Activated T-helper 1 cell treated with anti-CD3 and anti-CD28 coated beads, Interleukin-12 subunit alpha, Interleukin-12 subunit beta, Interleukin-2, Interleukin-4 antibody, amounts not matched to agents 30 ng/mL and 10 ng/mL and 1 ng/mL, durations not matched to agents 14 hours and 24 hours and 36 hours (primary cell): Measurements from ENCODE around the gene PPP1R8. TPM values are rescaled to one million over a fixed set of nuclear protein-coding genes. Genes with fewer than 3 reads are reported as not detected.

Experiments used
- DNase-seq: peaks from one replicate; pipeline ENCODE4 v3.0.0; 2021; ENCODE audit warnings: low spot score
- H3K27ac Mint-ChIP-seq: one replicate; pipeline ENCODE4 v1.8.0; 2021; ENCODE audit warnings: mild to moderate bottlenecking, mixed read lengths
- H3K27me3 Mint-ChIP-seq: one replicate; pipeline ENCODE4 v1.8.0; 2022; ENCODE audit warnings: mild to moderate bottlenecking, moderate library complexity, mixed read lengths; ENCODE audit not compliant: insufficient read depth
- H3K36me3 Mint-ChIP-seq: one replicate; pipeline ENCODE4 v1.8.0; 2021; ENCODE audit warnings: low read depth, mixed read lengths
- H3K4me1 Mint-ChIP-seq: one replicate; pipeline ENCODE4 v1.8.0; 2021; ENCODE audit warnings: low read depth, mixed read lengths
- H3K4me3 Mint-ChIP-seq: one replicate; pipeline ENCODE4 v1.8.0; 2021; ENCODE audit warnings: mild to moderate bottlenecking, moderate library complexity, mixed read lengths
- H3K9me3 Mint-ChIP-seq: one replicate; pipeline ENCODE4 v1.8.0; 2021; ENCODE audit warnings: mixed read lengths
- intact Hi-C: fragments of 100-400 bp; cut with micrococcal nuclease; formaldehyde crosslinking; loops from one replicate; pipeline ENCODE4 v1.15.1; 2024
- total RNA-seq: library from RNA; stranded (reverse); gene quantifications from 2 replicates; pipeline ENCODE4 v1.2.3, GENCODE V29; 2022

Gene PPP1R8
- total RNA-seq, 1 donor from 2014 or later, result 84.1 TPM

GRCh38 chr1:27882543-27882903 is 51.9 kb downstream of the PPP1R8 start:
- Mint-ChIP-seq H3K27me3 (no peaks in the 10 kb centered on the region), H3K4me3 (no peak overlapping the region), H3K9me3 (no peaks in the 10 kb centered on the region), H3K36me3 (peaks cover 62% of the 10 kb centered on the region), H3K4me1 (peaks cover 66% of the 10 kb centered on the region), H3K27ac (no peak overlapping the region)
- intact Hi-C loops, result no loop called here
- DNase-seq, result no peak

- Mint-ChIP-seq H3K36me3 (peaks cover 62% of the 10 kb centered on the region), H3K9me3 (no peaks in the 10 kb centered on the region), H3K27ac (peak overlapping the region; percentile 61), H3K4me1 (peaks cover 59% of the 10 kb centered on the region), H3K4me3 (no peak overlapping the region), H3K27me3 (no peaks in the 10 kb centered on the region)
- DNase-seq, result no peak
- intact Hi-C loops, result no loop called here
Measured at GRCh38 chr1:27883536-27883935, 53.0 kb downstream of the PPP1R8 start.

DNA sequence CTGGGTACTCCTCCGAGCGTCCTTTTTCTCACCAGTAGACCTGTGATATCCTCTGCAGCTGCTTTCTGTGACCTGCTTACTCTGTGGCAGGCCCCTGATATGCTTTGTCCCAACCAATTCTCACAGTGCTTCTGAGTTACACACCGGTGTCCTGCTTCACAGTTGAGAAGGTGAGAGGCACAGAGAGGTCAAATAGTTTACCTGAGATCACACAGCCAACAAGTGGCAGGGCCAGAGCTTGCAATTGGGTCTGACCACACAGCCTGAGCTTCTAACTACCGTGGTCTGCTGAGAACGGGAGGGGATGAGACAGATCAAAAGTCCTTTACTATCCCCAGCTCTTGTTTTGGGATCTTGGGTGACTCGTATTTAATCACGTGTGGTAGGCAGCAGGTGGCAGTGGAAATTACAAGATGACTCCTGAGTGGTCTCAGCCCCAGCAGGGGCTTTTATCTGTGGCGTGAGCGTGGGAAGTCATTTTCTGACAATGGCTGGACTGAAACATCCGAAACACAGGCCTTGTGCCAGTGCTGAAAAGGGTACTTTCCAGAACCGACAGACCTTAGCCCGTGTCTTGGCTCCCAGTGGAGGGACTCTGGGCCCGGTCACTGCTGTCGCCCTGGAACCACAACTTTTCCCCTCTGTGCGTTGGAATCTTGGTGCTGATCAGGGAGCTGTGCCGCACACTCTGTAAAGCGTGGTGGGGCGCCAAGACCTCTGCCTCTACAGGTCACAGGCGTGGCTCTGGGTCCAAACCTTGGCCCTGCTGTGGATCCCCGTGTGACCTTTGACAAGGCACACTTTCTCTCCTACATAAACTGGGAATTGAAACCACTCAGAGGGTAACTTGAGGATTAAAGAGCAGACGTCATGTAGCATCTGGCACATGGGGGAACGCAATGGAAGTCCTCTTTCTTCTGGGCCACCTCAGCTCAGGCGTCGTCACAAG is 53.7 kb downstream of the PPP1R8 start:
- Mint-ChIP-seq H3K4me3 (no peak overlapping the region), H3K27me3 (no peaks in the 10 kb centered on the region), H3K9me3 (no peaks in the 10 kb centered on the region), H3K36me3 (peaks cover 59% of the 10 kb centered on the region), H3K4me1 (peaks cover 59% of the 10 kb centered on the region), H3K27ac (peak overlapping the region; percentile 42)
- DNase-seq, result no peak
- intact Hi-C loops, result no loop called here

DNA sequence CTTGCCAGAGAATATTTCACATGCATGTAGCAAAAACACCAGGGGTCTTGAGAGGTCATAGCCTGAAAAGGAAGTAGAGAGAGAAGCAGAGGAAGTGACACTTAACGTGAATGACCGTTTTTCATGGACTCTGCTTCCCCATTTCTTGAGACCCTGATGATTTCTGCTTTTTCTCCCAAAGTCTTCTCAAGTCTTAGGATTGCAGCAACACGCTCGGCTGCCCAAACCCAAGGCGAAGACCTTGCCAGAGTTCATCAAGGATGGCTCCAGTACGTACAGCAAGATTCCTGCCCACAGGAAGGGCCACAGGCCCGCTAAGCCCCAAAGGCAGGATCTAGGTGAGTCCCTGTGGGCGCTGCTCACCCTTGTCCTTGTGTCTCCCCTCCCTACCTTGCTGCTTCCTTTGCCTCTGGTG is 54.5 kb downstream of the PPP1R8 start:
- Mint-ChIP-seq H3K4me1 (peaks cover 63% of the 10 kb centered on the region), H3K9me3 (no peaks in the 10 kb centered on the region), H3K4me3 (no peak overlapping the region), H3K27ac (peak overlapping the region; percentile 34), H3K27me3 (no peaks in the 10 kb centered on the region), H3K36me3 (peaks cover 57% of the 10 kb centered on the region)
- intact Hi-C loops, result no loop called here
- DNase-seq, result no peak

DNA sequence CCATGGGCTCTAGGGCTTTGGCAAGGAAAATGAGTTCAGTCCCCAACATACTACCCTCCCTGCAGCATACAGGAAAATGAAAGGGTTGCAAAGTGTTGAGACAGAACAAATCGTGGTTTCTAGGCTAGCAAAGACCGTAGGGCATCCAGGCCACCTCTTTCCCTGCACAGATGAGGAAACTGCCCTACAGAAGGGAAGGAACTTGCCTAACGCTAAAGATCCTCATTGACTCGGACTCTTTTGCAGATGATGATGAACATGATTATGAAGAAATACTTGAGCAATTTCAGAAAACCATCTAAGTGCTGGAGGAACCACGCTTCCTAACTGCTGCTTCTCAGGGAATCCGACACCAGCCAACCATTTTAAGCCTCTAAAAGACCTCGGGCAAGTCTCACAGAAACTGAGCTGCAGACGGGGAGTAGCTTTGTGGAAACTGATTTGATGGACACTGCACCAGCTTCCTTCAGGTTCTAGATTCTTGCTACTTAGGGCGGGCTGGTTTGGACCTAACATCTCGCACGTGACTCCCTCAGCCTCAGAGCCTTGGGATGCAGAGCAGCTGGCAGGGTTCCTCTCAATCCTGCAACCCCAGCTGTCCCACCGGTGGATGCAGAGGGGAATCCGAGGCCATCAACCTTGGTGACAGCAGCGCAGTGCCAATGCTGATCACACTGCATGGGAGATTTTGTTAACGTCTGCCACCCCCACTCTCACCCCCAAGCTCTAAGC is 55.2 kb downstream of the PPP1R8 start:
- Mint-ChIP-seq H3K9me3 (no peaks in the 10 kb centered on the region), H3K27me3 (no peaks in the 10 kb centered on the region), H3K4me1 (peaks cover 69% of the 10 kb centered on the region), H3K36me3 (peaks cover 61% of the 10 kb centered on the region), H3K27ac (peak overlapping the region; percentile 92), H3K4me3 (peak overlapping the region; percentile 0)
- intact Hi-C loops, result no loop called here
- no peak for DNase-seq

DNA sequence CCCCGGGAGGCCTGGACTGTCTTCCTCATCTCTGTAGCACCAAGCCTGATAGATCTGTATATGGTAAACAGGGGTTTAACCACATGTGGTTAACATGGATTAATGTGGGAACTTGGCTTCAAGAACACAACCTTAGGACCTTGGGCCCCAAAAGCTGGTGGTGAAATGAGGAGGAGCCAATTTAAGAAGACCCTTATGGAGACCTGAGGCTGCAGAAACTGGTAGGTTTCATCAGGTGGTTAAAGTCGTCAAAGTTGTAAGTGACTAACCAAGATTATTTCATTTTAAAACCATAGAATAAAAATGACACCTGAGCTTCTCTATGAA is 55.7 kb downstream of the PPP1R8 start:
- Mint-ChIP-seq H3K27ac (peak overlapping the region; percentile 92), H3K4me1 (peaks cover 74% of the 10 kb centered on the region), H3K27me3 (no peaks in the 10 kb centered on the region), H3K9me3 (no peaks in the 10 kb centered on the region), H3K36me3 (peaks cover 65% of the 10 kb centered on the region), H3K4me3 (peak overlapping the region; percentile 75)
- no peak for DNase-seq
- intact Hi-C loops, result no loop called here

GRCh38 chr1:27886744-27887143 is 56.2 kb downstream of the PPP1R8 start:
- Mint-ChIP-seq H3K36me3 (peaks cover 68% of the 10 kb centered on the region), H3K4me1 (peaks cover 79% of the 10 kb centered on the region), H3K9me3 (no peaks in the 10 kb centered on the region), H3K4me3 (peak overlapping the region; percentile 75), H3K27ac (peak overlapping the region; percentile 92), H3K27me3 (no peaks in the 10 kb centered on the region)
- DNase-seq, result no peak
- intact Hi-C loops, result loop anchor here (1.0 kb wide), 2 partner anchors 13 to 17 kb away; no protein-coding TSS in a partner anchor

DNA sequence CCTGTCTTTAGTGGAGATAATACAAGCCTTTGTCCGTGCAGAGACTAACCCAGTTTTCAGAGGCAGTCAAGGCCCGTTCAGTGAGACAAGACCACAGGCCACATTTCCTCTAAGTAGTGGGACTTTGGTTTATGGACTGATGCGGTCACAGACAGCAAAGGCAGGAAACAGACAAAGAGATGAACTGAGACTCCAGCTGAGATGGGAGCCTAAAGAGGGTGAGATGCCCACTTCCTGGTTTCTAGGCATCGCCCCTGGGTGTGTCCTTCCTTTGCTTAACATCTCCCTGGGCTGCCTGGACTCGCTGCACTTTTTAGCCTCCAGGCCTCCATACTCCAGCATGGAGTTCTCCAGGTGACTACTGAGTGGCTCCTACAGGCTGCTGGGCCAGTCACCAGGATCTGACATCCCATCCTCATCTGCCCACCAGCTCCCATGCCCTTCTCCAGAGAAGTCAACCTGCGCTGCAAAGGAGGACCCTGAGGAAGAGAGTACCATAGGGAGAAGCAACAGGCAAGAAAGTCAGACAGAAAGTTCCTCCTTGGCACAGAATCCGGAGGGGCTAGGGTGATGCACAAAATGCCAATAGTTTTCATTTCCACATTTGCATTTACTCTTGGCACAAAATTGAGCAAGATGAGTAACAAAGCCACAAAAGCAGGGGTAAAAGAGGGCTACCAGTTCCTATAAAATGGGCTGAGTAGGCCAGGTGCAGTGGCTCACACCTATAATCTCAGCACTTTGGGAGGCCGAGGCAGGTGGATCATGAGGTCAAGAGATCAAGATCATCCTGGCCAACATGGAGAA is 56.8 kb downstream of the PPP1R8 start:
- H3K36me3 Mint-ChIP-seq, result peaks cover 71% of the 10 kb centered on the region
- peak overlapping the region; percentile 92 for H3K27ac Mint-ChIP-seq
- intact Hi-C loops, result loop anchor here (1.0 kb wide), 2 partner anchors 14 to 18 kb away; no protein-coding TSS in a partner anchor
- peak overlapping the region; percentile 75 for H3K4me3 Mint-ChIP-seq
- H3K4me1 Mint-ChIP-seq, result peaks cover 85% of the 10 kb centered on the region
- H3K27me3 Mint-ChIP-seq, result no peaks in the 10 kb centered on the region
- H3K9me3 Mint-ChIP-seq, result no peaks in the 10 kb centered on the region
- DNase-seq, result peak; percentile 58

GRCh38 chr1:27889506-27889905 is 58.9 kb downstream of the PPP1R8 start:
- Mint-ChIP-seq H3K9me3 (no peaks in the 10 kb centered on the region), H3K27ac (peak overlapping the region; percentile 58), H3K36me3 (peaks cover 72% of the 10 kb centered on the region), H3K4me1 (peaks cover 77% of the 10 kb centered on the region), H3K27me3 (no peaks in the 10 kb centered on the region), H3K4me3 (peak overlapping the region; percentile 5)
- intact Hi-C loops, result no loop called here
- DNase-seq, result no peak

- peaks cover 66% of the 10 kb centered on the region for H3K4me1 Mint-ChIP-seq
- intact Hi-C loops, result loop anchor here (1.0 to 5.0 kb wide), 6 partner anchors 18 to 309 kb away; partner anchors contain the start of genes PPP1R8 and STX12
- peak overlapping the region; percentile 95 for H3K27ac Mint-ChIP-seq
- no peaks in the 10 kb centered on the region for H3K27me3 Mint-ChIP-seq
- H3K4me3 Mint-ChIP-seq, result peak overlapping the region; percentile 63
- peak; percentile 62 for DNase-seq
- H3K9me3 Mint-ChIP-seq, result no peaks in the 10 kb centered on the region
- H3K36me3 Mint-ChIP-seq, result peaks cover 66% of the 10 kb centered on the region
Measured at GRCh38 chr1:27891196-27891889, 60.8 kb downstream of the PPP1R8 start.

GRCh38 chr1:27894521-27894920 is 63.9 kb downstream of the PPP1R8 start:
- Mint-ChIP-seq H3K27me3 (no peaks in the 10 kb centered on the region), H3K27ac (peak overlapping the region; percentile 69), H3K9me3 (no peaks in the 10 kb centered on the region), H3K36me3 (peaks cover 53% of the 10 kb centered on the region), H3K4me3 (no peak overlapping the region), H3K4me1 (peaks cover 40% of the 10 kb centered on the region)
- DNase-seq, result no peak
- intact Hi-C loops, result loop anchor here (5.0 kb wide), 1 partner anchor 122 kb away; the partner anchor contains the start of gene STX12
